ENCODE data around the gene NMRAL1.

Gene NMRAL1

DNA sequence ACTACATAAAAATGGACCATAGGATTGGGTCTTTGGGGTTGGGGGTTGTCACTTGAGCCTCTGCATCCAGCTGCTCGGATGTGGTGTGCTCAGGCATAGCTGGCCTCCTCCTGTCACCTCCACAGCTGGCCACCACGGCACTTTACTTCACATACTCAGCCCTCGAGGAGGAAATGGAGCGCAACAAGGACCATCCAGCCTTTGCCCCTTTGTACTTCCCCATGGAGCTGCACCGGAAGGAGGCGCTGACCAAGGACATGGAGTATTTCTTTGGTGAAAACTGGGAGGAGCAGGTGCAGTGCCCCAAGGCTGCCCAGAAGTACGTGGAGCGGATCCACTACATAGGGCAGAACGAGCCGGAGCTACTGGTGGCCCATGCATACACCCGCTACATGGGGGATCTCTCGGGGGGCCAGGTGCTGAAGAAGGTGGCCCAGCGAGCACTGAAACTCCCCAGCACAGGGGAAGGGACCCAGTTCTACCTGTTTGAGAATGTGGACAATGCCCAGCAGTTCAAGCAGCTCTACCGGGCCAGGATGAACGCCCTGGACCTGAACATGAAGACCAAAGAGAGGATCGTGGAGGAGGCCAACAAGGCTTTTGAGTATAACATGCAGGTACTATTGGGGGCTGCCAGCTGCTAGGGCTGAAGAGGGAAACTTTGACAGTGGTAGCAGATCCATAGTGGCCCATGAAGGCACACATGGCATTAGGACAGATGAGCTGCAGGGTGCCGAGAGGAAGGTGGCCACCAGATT, 33.3 kb upstream of the NMRAL1 start:
- DNase-seq (ENCODE audit: extremely low spot score): no peak
- CTCF ChIA-PET: interaction anchor here (0.7 to 1.6 kb wide), 4 partner anchors 11 to 65 kb away, joined by 3 to 7 read pairs (median 3); no protein-coding TSS in a partner anchor
- POLR2A ChIA-PET: no interaction called here

DNA sequence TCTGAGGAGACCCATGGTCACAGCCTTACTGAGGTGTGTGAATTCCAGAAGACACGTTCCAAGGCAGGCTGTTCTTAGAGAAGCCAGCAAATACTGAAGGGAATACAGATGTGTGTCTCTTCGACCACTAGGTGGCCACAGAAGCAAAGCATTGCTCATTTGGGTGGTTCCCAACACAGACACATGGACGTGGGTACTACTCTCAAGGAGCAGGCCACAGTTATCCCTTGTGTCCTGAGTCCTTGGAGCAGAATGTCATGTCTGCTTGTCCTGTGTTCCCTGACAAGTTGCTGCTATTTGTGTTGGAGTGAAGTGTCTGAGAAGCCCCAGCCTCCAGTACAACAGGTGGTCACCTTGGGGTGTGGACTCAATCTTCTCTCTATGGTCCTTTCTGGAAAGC, 32.0 kb upstream of the NMRAL1 start:
- CTCF ChIA-PET: interaction anchor here (0.9 to 1.7 kb wide), 4 partner anchors 12 to 72 kb away, joined by 3 to 7 read pairs (median 4); no protein-coding TSS in a partner anchor
- peak; percentile 69 for DNase-seq (ENCODE audit: extremely low spot score)
- POLR2A ChIA-PET: no interaction called here
- TF ChIP-seq ARNT (IDR thresholded peaks at IDR 0.05): no peak
- TF ChIP-seq, protein P1, sequence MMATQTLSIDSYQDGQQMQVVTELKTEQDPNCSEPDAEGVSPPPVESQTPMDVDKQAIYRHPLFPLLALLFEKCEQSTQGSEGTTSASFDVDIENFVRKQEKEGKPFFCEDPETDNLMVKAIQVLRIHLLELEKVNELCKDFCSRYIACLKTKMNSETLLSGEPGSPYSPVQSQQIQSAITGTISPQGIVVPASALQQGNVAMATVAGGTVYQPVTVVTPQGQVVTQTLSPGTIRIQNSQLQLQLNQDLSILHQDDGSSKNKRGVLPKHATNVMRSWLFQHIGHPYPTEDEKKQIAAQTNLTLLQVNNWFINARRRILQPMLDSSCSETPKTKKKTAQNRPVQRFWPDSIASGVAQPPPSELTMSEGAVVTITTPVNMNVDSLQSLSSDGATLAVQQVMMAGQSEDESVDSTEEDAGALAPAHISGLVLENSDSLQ (IDR thresholded peaks at IDR 0.05): no peak
- no peak for TF ChIP-seq TARDBP (IDR thresholded peaks at IDR 0.05)

More for the DNA sequence above, 33.3 kb upstream of the NMRAL1 start:
- TF ChIP-seq SP1 (IDR thresholded peaks at IDR 0.05) (no peak), LEF1 (IDR thresholded peaks at IDR 0.05; ENCODE audit: borderline replicate concordance) (no peak), FOXA1 (IDR thresholded peaks at IDR 0.05) (no peak), ELF4 (IDR thresholded peaks at IDR 0.05) (no peak), L3MBTL2 (conservative IDR thresholded peaks at IDR 0.05) (no peak), ARNT (IDR thresholded peaks at IDR 0.05) (no peak), TARDBP (IDR thresholded peaks at IDR 0.05) (no peak), FOXK2 (IDR thresholded peaks at IDR 0.05) (no peak), ZNF384 (IDR thresholded peaks at IDR 0.05) (no peak)

DNA sequence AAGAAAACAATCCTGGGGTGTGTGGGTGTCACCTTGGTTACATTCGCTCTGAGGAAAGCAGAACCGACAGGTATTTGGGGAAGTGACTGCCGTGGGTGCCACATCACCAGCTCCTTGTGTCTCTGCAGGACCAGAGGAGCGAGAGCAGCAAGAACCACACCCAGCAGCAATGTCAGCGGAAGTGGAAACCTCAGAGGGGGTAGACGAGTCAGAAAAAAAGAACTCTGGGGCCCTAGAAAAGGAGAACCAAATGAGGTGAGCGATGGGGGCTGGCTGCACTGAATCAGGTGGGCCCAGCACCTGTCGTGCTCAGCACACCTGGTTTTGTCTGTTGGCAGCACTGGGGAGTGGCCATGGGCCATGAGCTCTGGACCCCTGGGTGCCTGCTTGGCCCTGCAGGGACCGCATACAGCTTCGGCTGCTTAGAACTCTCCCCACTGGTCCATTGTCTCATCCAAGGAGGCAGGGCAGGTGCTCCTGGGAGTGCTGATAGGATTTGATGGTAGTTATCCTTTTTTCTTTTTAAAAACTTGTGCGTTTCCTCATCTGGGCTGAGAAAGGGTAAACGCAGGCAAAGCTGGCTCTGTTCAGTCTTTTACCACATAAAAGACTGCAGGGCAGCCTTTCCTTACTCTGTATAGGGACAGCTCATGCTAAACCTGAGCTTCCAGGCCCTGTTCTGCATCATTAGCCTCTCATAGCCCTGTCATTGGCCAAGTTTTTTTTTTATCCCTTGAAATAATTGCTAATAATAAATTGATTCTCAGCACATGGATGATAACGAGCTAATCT, 31.1 kb upstream of the NMRAL1 start:
- POLR2A ChIA-PET: no interaction called here
- no peak for DNase-seq (ENCODE audit: extremely low spot score)
- CTCF ChIA-PET: interaction anchor here (0.6 to 1.7 kb wide), 6 partner anchors 13 to 119 kb away, joined by 3 to 4 read pairs (median 3); partner anchors contain the start of gene MGRN1
- TF ChIP-seq FOXA1 (IDR thresholded peaks at IDR 0.05): no peak
- no peak for TF ChIP-seq ARNT (IDR thresholded peaks at IDR 0.05)
- TF ChIP-seq SUZ12 (IDR thresholded peaks at IDR 0.05): no peak
- no peak for TF ChIP-seq LEF1 (IDR thresholded peaks at IDR 0.05; ENCODE audit: borderline replicate concordance)
- no peak for TF ChIP-seq NFRKB (IDR thresholded peaks at IDR 0.05)
- no peak for TF ChIP-seq CTBP1 (IDR thresholded peaks at IDR 0.05; ENCODE audit: borderline replicate concordance)
- TF ChIP-seq ELF4 (IDR thresholded peaks at IDR 0.05): no peak
- TF ChIP-seq TARDBP (IDR thresholded peaks at IDR 0.05): no peak
- TF ChIP-seq L3MBTL2 (conservative IDR thresholded peaks at IDR 0.05): no peak
- TF ChIP-seq HDGF (IDR thresholded peaks at IDR 0.05; ENCODE audit: borderline replicate concordance): no peak
- TF ChIP-seq ZNF384 (IDR thresholded peaks at IDR 0.05): no peak
- TF ChIP-seq SP1 (IDR thresholded peaks at IDR 0.05): no peak
- no peak for TF ChIP-seq BHLHE40 (IDR thresholded peaks at IDR 0.05; ENCODE audit: borderline replicate concordance)
- TF ChIP-seq, protein P1 (IDR thresholded peaks at IDR 0.05): no peak
- TF ChIP-seq FOXM1 (IDR thresholded peaks at IDR 0.05; ENCODE audit: borderline replicate concordance): no peak
- TF ChIP-seq FOXK2 (IDR thresholded peaks at IDR 0.05): no peak

GRCh38 chr16:4501071-4501478, 26.6 kb upstream of the NMRAL1 start:
- CTCF ChIA-PET: interaction anchor here (0.7 to 1.9 kb wide), 2 partner anchors 18 to 20 kb away, joined by 3 to 6 read pairs; no protein-coding TSS in a partner anchor
- POLR2A ChIA-PET: no interaction called here
- DNase-seq (ENCODE audit: extremely low spot score): no peak
- TF ChIP-seq FOXA1 (IDR thresholded peaks at IDR 0.05) (no peak), L3MBTL2 (conservative IDR thresholded peaks at IDR 0.05) (no peak), CTBP1 (IDR thresholded peaks at IDR 0.05; ENCODE audit: borderline replicate concordance) (no peak), FOXM1 (IDR thresholded peaks at IDR 0.05; ENCODE audit: borderline replicate concordance) (no peak), HDGF (IDR thresholded peaks at IDR 0.05; ENCODE audit: borderline replicate concordance) (no peak), FOXK2 (IDR thresholded peaks at IDR 0.05) (no peak), NFRKB (IDR thresholded peaks at IDR 0.05) (no peak), BHLHE40 (IDR thresholded peaks at IDR 0.05; ENCODE audit: borderline replicate concordance) (no peak), SUZ12 (IDR thresholded peaks at IDR 0.05) (no peak), ARNT (IDR thresholded peaks at IDR 0.05) (no peak), TARDBP (IDR thresholded peaks at IDR 0.05) (no peak)

- ChIA-PET CTCF (interaction anchor here (0.7 to 1.9 kb wide), 2 partner anchors 18 to 19 kb away, joined by 3 to 6 read pairs; no protein-coding TSS in a partner anchor), POLR2A (no interaction called here)
- TF ChIP-seq SP1 (IDR thresholded peaks at IDR 0.05) (no peak), ZNF384 (IDR thresholded peaks at IDR 0.05) (no peak)
- TF ChIP-seq, protein P1 (IDR thresholded peaks at IDR 0.05): no peak
- no peak for DNase-seq (ENCODE audit: extremely low spot score)
Measured at GRCh38 chr16:4500272-4500671, 25.8 kb upstream of the NMRAL1 start.

DNA sequence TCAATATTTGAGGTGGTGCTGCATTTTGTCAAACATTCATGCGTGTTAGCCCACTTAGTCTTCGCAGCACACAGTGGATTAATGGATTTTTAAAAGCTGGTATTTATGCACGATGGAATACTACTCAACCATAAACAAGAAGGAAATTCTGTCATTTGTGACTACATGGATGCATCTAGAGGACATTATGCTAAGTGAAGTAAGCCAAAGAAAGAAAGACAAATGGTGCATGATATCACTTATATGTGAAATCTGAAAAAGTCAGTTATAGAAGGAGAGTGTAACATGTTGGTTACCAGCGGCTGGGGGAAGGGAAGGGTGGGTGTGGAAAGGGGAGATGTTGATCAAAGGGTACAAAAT, 24.8 kb upstream of the NMRAL1 start:
- CTCF ChIA-PET: no interaction called here
- POLR2A ChIA-PET: no interaction called here
- TF ChIP-seq, protein P1 (IDR thresholded peaks at IDR 0.05): no peak
- TF ChIP-seq FOXK2 (IDR thresholded peaks at IDR 0.05) (no peak), ZNF384 (IDR thresholded peaks at IDR 0.05) (no peak), HDGF (IDR thresholded peaks at IDR 0.05; ENCODE audit: borderline replicate concordance) (no peak), LEF1 (IDR thresholded peaks at IDR 0.05; ENCODE audit: borderline replicate concordance) (no peak), NFRKB (IDR thresholded peaks at IDR 0.05) (no peak), L3MBTL2 (conservative IDR thresholded peaks at IDR 0.05) (no peak)
- DNase-seq (ENCODE audit: extremely low spot score): no peak

Data from HEK293T (cell line).